ENCODE results near the gene ZNF98. TPM values are rescaled to one million over a fixed set of nuclear protein-coding genes. Genes with fewer than 3 reads are reported as not detected.

The ZNF98 gene
- total RNA-seq, 1 experiment from 2014 or later = not detected

DNA sequence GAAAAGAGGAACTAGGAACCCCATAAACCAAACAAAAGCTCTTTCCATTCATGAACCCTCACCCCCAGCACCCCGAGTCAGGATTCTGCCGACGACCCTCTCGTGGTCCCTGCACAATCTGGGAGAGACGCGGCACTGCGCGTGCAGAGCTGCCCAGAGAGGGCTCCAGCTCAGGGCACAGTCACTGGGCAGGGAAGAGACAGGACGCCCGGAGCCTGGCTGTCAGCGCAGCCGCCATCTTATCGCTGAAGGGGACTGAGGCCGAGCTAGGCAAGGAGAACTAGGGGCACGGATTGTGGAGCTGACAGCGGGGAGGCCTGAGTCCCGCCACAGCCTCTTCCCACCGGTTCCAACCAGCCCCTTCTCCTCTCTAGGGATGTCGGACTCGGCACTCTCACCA is 349 bp downstream of the ZNF98 start:
- TF ChIP-seq EZH2 (IDR thresholded peaks at IDR 0.05; ENCODE audit: borderline replicate concordance, low read depth, low read length, poor library complexity, severe bottlenecking) (no peak), CTCF (conservative IDR thresholded peaks at IDR 0.05; ENCODE audit: low read depth, low read length) (no peak)
- no peak overlapping the region for H3K4me3 ChIP-seq (ENCODE audit: low read depth, low read length, poor library complexity, severe bottlenecking)
- ChIA-PET CTCF (no interaction called here), POLR2A (ENCODE audit: low non-redundant PET) (no interaction called here)
- H3K27ac ChIP-seq (ENCODE audit: low read depth, low read length, poor library complexity, severe bottlenecking) = no peak overlapping the region
- intact Hi-C loops (cut with micrococcal nuclease; ENCODE audit: unreplicated experiment) = no loop called here
- DNase-seq (ENCODE audit: low spot score) = no peak
- no TSS peak for BruUV-seq (replicated peaks)
- no peaks in the 10 kb centered on the region for H3K4me1 ChIP-seq (ENCODE audit: insufficient read depth, low read length, poor library complexity, severe bottlenecking)
- H3K36me3 ChIP-seq (ENCODE audit: insufficient read depth, low read length, poor library complexity, severe bottlenecking) = no peaks in the 10 kb centered on the region
- H3K27me3 ChIP-seq (replicated peaks; ENCODE audit: insufficient read depth, low read depth, low read length, poor library complexity) = no peaks in the 10 kb centered on the region
- peaks cover 36% of the 10 kb centered on the region for H3K9me3 ChIP-seq (ENCODE audit: low read depth, low read length, poor library complexity, severe bottlenecking)

- intact Hi-C loops (cut with micrococcal nuclease; ENCODE audit: unreplicated experiment) = no loop called here
- no peak overlapping the region for H3K4me3 ChIP-seq (ENCODE audit: low read depth, low read length, poor library complexity, severe bottlenecking)
- no peaks in the 10 kb centered on the region for H3K9me3 ChIP-seq (ENCODE audit: low read depth, low read length, poor library complexity, severe bottlenecking)
- H3K27me3 ChIP-seq (replicated peaks; ENCODE audit: insufficient read depth, low read depth, low read length, poor library complexity) = no peaks in the 10 kb centered on the region
- no peak overlapping the region for H3K27ac ChIP-seq (ENCODE audit: low read depth, low read length, poor library complexity, severe bottlenecking)
- no peaks in the 10 kb centered on the region for H3K4me1 ChIP-seq (ENCODE audit: insufficient read depth, low read length, poor library complexity, severe bottlenecking)
- no peak for TF ChIP-seq CTCF (conservative IDR thresholded peaks at IDR 0.05; ENCODE audit: low read depth, low read length)
- no peak for TF ChIP-seq EZH2 (IDR thresholded peaks at IDR 0.05; ENCODE audit: borderline replicate concordance, low read depth, low read length, poor library complexity, severe bottlenecking)
- ChIA-PET POLR2A (ENCODE audit: low non-redundant PET) (no interaction called here), CTCF (no interaction called here)
- H3K36me3 ChIP-seq (ENCODE audit: insufficient read depth, low read length, poor library complexity, severe bottlenecking) = no peaks in the 10 kb centered on the region
- DNase-seq (ENCODE audit: low spot score) = no peak
- BruUV-seq (replicated peaks) = no TSS peak
Measured at GRCh38 chr19:22354665-22355064, 67.5 kb downstream of the ZNF98 start.

Other genes starting within 250 kb of the ZNF98 start
- gene ZNF676, start 225.4 kb downstream of the ZNF98 start, total RNA-seq (2021) = not detected in 2 replicates
- gene ZNF729, start 135.9 kb downstream of the ZNF98 start, total RNA-seq (2021) = not detected in 2 replicates
- not detected in 2 replicates for gene ZNF492, start 212.0 kb upstream of the ZNF98 start, total RNA-seq (2021)